H1 (cell line): ENCODE results near the gene SLC1A5. TPM values are rescaled to one million over a fixed set of nuclear protein-coding genes. Genes with fewer than 3 reads are reported as not detected.
A peak's percentile ranks its signal among the peaks of the same experiment; 100 is the strongest.

Experiments used
- CBX5 ChIP-seq: fragments of 300-800, 300-1000 bp; sonication (generic); IDR thresholded peaks from 2 replicates; pipeline ENCODE4 v1.7.1; 2016; ENCODE audit warnings: antibody characterized with exemption, low read length, low read depth
- CEBPB ChIP-seq: IDR thresholded peaks from 2 replicates; pipeline ENCODE4 v1.6.1; 2012; ENCODE audit warnings: low read depth, low read length
- CHD7 ChIP-seq: fragments of 300-600 bp; sonication (generic); IDR thresholded peaks from 2 replicates; pipeline ENCODE4 v1.7.1; 2012; ENCODE audit warnings: low read length, moderate library complexity, mild to moderate bottlenecking, inconsistent platforms; ENCODE audit not compliant: insufficient replicate concordance
- CREB1 ChIP-seq: IDR thresholded peaks from 2 replicates; pipeline ENCODE4 v1.6.1; 2012; ENCODE audit warnings: inconsistent platforms
- CTBP2 ChIP-seq: IDR thresholded peaks from 2 replicates; pipeline ENCODE4 v1.7.0; 2011; ENCODE audit warnings: borderline replicate concordance, mild to moderate bottlenecking, moderate library complexity, mixed read lengths, low read length; ENCODE audit not compliant: insufficient read depth, insufficient read length
- HDAC6 ChIP-seq: IDR thresholded peaks from one replicate; pipeline ENCODE4 v1.7.1; 2012; ENCODE audit warnings: low read depth, mild to moderate bottlenecking, inconsistent platforms, low read length, moderate library complexity
- POLR2A ChIP-seq, 2 experiments: IDR thresholded peaks; 1 replicate in 1 of 2; 2 replicates in 1 of 2; pipeline ENCODE4 v1.6.1; 2011; ENCODE audit warnings: low read depth in 2 of 2, low read length in 2 of 2, mild to moderate bottlenecking in 2 of 2; ENCODE audit errors: control extremely low read depth in 1 of 2
- RXRA ChIP-seq: IDR thresholded peaks from 2 replicates; pipeline ENCODE4 v1.6.1; 2011; ENCODE audit warnings: low read depth, mild to moderate bottlenecking, low read length, moderate library complexity; ENCODE audit not compliant: insufficient read depth
- SRF ChIP-seq: IDR thresholded peaks from 2 replicates; pipeline ENCODE4 v1.6.1; 2011; ENCODE audit warnings: mild to moderate bottlenecking, low read depth, low read length, moderate library complexity
- SUZ12 ChIP-seq: fragments of 200-600 bp; sonication (generic); IDR thresholded peaks from 2 replicates; pipeline ENCODE4 v1.6.1; 2012; ENCODE audit warnings: mild to moderate bottlenecking, inconsistent platforms, low read length, moderate library complexity, mixed read lengths
- TAF1 ChIP-seq: IDR thresholded peaks from 2 replicates; pipeline ENCODE4 v1.6.1; 2011; ENCODE audit warnings: mild to moderate bottlenecking, low read depth, low read length
- TEAD4 ChIP-seq: IDR thresholded peaks from 2 replicates; pipeline ENCODE4 v1.6.1; 2012; ENCODE audit warnings: low read depth, low read length, inconsistent platforms, mixed read lengths
- polyA plus RNA-seq, 7 experiments: library from polyadenylated mRNA; depleted of rRNA in 3 of 7; stranded (reverse) in 5 of 7; unstranded in 2 of 7; fragments of >200 nt in 5 of 7; fragments of 200-250 nt in 2 of 7; gene quantifications; 1 replicate in 5 of 7; 2 replicates in 1 of 7; 4 replicates in 1 of 7; pipeline versions ENCODE4 v1.2.1 to v1.2.3, GENCODE V29; 2011 to 2013; ENCODE audit warnings: missing spikeins in 2 of 7, mixed read lengths in 2 of 7
- total RNA-seq: library from RNA; stranded (reverse); fragmentation: NEBNext Ultra II Directional; extraction: Animal tissue kit (Norgen Biotek cat#: 25700); gene quantifications from 2 replicates; pipeline ENCODE4 v1.2.1, GENCODE V29; 2021

The SLC1A5 gene
- total and polyA plus RNA-seq, 2 of the 8 experiments (the other 6 are each of a cell fraction or from before 2014, with no cell fraction given): 291 to 351 TPM

- TF ChIP-seq SUZ12 (no peak), TEAD4 (0 out of 2 replicates have a peak, but pooled peaks have one; percentile 12), CBX5 (no peak), CREB1 (0 out of 2 replicates have a peak, but pooled peaks have one; percentile 9), POLR2A (IDR thresholded peaks at IDR 0.05; ENCODE audit: control extremely low read depth in 1 of 2, low read depth in 2 of 2, low read length in 2 of 2) (no peak), CTBP2 (no peak), SRF (no peak), HDAC6 (no peak), CHD7 (no peak), RXRA (no peak), CEBPB (no peak), TAF1 (no peak)
Measured at GRCh38 chr19:46753420-46754155, 34.8 kb downstream of the SLC1A5 start (continued).
